Measurements from ENCODE around the gene CCDC33.

The CCDC33 gene

DNA sequence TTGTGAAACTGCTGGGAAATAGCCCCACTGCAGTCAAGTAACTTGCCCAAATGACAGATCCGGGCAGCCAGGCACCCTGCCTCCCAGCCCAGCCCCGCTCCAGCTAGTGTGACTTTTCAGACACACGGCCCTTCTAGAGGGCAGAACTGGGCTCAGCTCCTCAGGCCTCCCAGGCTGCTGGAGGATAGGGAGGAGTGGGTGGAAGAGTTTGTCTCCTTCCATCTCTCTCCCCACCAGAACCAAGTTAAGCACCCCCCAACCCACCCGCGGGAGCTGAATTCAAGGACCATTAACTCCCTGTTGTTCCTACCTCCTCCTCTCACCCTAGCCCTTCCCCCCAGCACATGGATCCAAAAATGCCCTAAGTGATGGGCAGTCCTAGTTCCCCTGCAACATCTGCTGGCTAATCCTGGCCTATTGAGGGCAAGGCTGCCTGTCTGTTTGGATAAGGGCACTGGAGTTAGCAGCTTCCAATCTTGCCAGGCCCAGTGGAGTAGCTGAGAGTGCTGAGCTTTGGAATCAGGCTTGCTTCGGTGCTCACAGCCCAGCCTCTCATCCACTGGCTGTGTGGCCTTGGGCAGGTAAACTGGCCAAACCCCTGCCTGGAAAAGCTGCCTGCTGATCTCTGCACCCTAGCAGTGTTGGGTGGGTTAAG lies 3.1 kb downstream of the CCDC33 start:
- no peaks in the 10 kb centered on the region for H3F3A ChIP-seq (ENCODE audit: control insufficient read depth, insufficient read depth)
- no peaks in the 10 kb centered on the region for H3K36me3 ChIP-seq (ENCODE audit: control insufficient read depth, low read length)
- H3K27ac ChIP-seq (ENCODE audit: low read depth, low read length): no peak overlapping the region
- H3K27me3 ChIP-seq (ENCODE audit: control insufficient read depth, low read length): no peaks in the 10 kb centered on the region
- no peaks in the 10 kb centered on the region for H3K79me2 ChIP-seq (ENCODE audit: control insufficient read depth, low read length)
- H4K20me1 ChIP-seq (ENCODE audit: control insufficient read depth, insufficient read depth, low read depth, low read length): no peaks in the 10 kb centered on the region
- H3K4me3 ChIP-seq (ENCODE audit: low read length): no peak overlapping the region
- no peak overlapping the region for H3K4me2 ChIP-seq (ENCODE audit: low read length)
- no peaks in the 10 kb centered on the region for H3K9me3 ChIP-seq (ENCODE audit: control insufficient read depth, insufficient read depth, low read length)
- no peaks in the 10 kb centered on the region for H3K9me2 ChIP-seq (replicated peaks; ENCODE audit: control insufficient read depth, low read length)
- no peaks in the 10 kb centered on the region for H3K4me1 ChIP-seq (ENCODE audit: control insufficient read depth, low read length)
- TF ChIP-seq, protein P1, sequence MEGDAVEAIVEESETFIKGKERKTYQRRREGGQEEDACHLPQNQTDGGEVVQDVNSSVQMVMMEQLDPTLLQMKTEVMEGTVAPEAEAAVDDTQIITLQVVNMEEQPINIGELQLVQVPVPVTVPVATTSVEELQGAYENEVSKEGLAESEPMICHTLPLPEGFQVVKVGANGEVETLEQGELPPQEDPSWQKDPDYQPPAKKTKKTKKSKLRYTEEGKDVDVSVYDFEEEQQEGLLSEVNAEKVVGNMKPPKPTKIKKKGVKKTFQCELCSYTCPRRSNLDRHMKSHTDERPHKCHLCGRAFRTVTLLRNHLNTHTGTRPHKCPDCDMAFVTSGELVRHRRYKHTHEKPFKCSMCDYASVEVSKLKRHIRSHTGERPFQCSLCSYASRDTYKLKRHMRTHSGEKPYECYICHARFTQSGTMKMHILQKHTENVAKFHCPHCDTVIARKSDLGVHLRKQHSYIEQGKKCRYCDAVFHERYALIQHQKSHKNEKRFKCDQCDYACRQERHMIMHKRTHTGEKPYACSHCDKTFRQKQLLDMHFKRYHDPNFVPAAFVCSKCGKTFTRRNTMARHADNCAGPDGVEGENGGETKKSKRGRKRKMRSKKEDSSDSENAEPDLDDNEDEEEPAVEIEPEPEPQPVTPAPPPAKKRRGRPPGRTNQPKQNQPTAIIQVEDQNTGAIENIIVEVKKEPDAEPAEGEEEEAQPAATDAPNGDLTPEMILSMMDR (IDR thresholded peaks at IDR 0.05; ENCODE audit: low read depth, low read length, poor library complexity, severe bottlenecking): no peak
- no peak for TF ChIP-seq EZH2phosphoT487 (IDR thresholded peaks at IDR 0.05; ENCODE audit: borderline replicate concordance, low read length)

DNA sequence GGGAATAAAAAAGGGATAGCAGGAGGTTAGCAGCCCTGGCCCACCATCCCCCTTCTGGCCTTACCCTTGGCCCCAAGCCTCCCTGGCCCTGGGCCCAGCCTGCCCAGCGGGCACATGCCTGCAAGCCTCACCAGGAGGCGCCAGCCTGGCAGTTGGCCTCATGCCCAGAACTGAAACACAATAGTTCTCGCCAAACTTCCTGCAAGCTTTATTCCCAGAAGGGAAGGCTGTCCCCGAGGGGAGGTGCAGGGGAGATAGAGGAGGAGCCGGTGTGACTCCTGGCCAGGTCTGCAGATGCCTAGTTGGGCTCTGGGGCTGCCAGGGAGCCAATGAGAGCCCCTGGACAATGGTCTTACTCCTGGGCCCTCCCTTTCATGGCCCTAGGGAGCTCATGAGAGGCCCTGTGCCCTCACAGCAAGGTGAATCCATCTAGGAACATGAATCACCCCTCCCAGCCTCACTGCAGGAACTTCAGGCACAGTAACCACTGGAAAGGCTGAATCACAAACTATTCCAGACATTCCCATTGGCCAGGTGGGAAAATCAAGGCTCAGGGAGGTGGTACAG lies 4.0 kb downstream of the CCDC33 start:
- H3K9me3 ChIP-seq (ENCODE audit: control insufficient read depth, insufficient read depth, low read length): no peaks in the 10 kb centered on the region
- H3K9me2 ChIP-seq (replicated peaks; ENCODE audit: control insufficient read depth, low read length): no peaks in the 10 kb centered on the region
- no peaks in the 10 kb centered on the region for H3K79me2 ChIP-seq (ENCODE audit: control insufficient read depth, low read length)
- no peaks in the 10 kb centered on the region for H4K20me1 ChIP-seq (ENCODE audit: control insufficient read depth, insufficient read depth, low read depth, low read length)
- H3F3A ChIP-seq (ENCODE audit: control insufficient read depth, insufficient read depth): no peaks in the 10 kb centered on the region
- no peak overlapping the region for H3K4me2 ChIP-seq (ENCODE audit: low read length)
- no peaks in the 10 kb centered on the region for H3K27me3 ChIP-seq (ENCODE audit: control insufficient read depth, low read length)
- no peak overlapping the region for H3K27ac ChIP-seq (ENCODE audit: low read depth, low read length)
- H3K36me3 ChIP-seq (ENCODE audit: control insufficient read depth, low read length): no peaks in the 10 kb centered on the region
- H3K4me1 ChIP-seq (ENCODE audit: control insufficient read depth, low read length): no peaks in the 10 kb centered on the region
- TF ChIP-seq, protein P1 (IDR thresholded peaks at IDR 0.05; ENCODE audit: low read depth, low read length, poor library complexity, severe bottlenecking): no peak
- no peak for TF ChIP-seq EZH2phosphoT487 (IDR thresholded peaks at IDR 0.05; ENCODE audit: borderline replicate concordance, low read length)
- H3K4me3 ChIP-seq (ENCODE audit: low read length): no peak overlapping the region

DNA sequence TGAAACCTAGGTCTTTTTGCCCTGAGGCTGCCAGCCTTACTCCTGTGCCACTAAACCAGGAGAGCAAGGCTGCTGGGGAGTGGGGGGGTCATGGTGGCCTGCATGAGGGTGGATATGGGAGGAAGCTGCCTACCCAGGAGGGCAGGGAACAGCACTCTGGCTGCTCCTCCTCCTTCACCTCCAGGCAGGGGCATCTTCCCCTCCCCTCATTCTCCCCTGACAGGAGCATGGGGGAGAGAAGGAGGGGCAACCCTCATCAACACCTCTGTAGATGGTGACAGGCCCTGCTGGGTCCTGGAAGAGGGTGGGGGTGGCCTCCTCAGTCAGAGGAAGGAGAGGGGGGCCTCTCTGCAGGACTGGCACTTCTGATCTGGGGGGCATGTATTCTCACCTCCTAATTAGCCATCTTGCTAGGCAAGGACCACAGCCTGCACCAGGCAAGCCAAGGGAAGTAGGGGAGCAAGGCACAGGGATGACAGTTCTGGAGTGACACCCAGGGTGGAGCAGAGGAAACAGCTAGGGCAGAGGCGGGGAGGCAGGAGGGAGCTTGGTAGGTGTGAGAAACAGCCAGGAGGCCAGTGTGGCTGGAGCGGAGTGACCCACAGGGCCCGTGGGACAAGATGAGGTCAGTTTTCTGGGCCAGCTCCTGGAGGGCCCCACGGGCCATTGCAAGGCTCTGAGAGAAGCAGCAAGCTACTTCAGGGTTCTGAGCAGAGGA lies 4.9 kb downstream of the CCDC33 start:
- TF ChIP-seq, protein P1 (IDR thresholded peaks at IDR 0.05; ENCODE audit: low read depth, low read length, poor library complexity, severe bottlenecking): no peak
- TF ChIP-seq EZH2phosphoT487 (IDR thresholded peaks at IDR 0.05; ENCODE audit: borderline replicate concordance, low read length): no peak
- H3K9me3 ChIP-seq (ENCODE audit: control insufficient read depth, insufficient read depth, low read length): no peaks in the 10 kb centered on the region
- no peaks in the 10 kb centered on the region for H3K79me2 ChIP-seq (ENCODE audit: control insufficient read depth, low read length)
- no peaks in the 10 kb centered on the region for H4K20me1 ChIP-seq (ENCODE audit: control insufficient read depth, insufficient read depth, low read depth, low read length)
- no peaks in the 10 kb centered on the region for H3K9me2 ChIP-seq (replicated peaks; ENCODE audit: control insufficient read depth, low read length)
- no peaks in the 10 kb centered on the region for H3K27me3 ChIP-seq (ENCODE audit: control insufficient read depth, low read length)
- no peaks in the 10 kb centered on the region for H3K36me3 ChIP-seq (ENCODE audit: control insufficient read depth, low read length)
- H3K4me2 ChIP-seq (ENCODE audit: low read length): no peak overlapping the region
- no peak overlapping the region for H3K27ac ChIP-seq (ENCODE audit: low read depth, low read length)
- no peaks in the 10 kb centered on the region for H3F3A ChIP-seq (ENCODE audit: control insufficient read depth, insufficient read depth)
- H3K4me3 ChIP-seq (ENCODE audit: low read length): no peak overlapping the region
- H3K4me1 ChIP-seq (ENCODE audit: control insufficient read depth, low read length): no peaks in the 10 kb centered on the region

Data from DOHH2 (cell line).